Effector CD8-positive, alpha-beta T cell (primary cell): ENCODE measurements around the gene TMCO4.
A peak's percentile ranks its signal among the peaks of the same experiment; 100 is the strongest.
"Not testable (repeated sequence)": the region's sequence is repeated elsewhere in the genome, so short reads cannot be mapped to it uniquely, and the experiment has no call there.

Experiments
- DNase-seq: peaks from one replicate; lab custom pipeline; 2025; lab: John Stamatoyannopoulos, UW

Gene TMCO4

GRCh38 chr1:19813643-19813960, 13.9 kb upstream of the TMCO4 start:
- DNase-seq, result no peak

- no peak for DNase-seq
Observed at GRCh38 chr1:19812875-19813642, 13.3 kb upstream of the TMCO4 start.

GRCh38 chr1:19811206-19811851, 11.6 kb upstream of the TMCO4 start:
- no peak for DNase-seq

GRCh38 chr1:19809044-19809750, 9.5 kb upstream of the TMCO4 start:
- DNase-seq, result no peak

GRCh38 chr1:19808351-19808750, 8.6 kb upstream of the TMCO4 start:
- DNase-seq, result no peak

GRCh38 chr1:19804831-19805251, 5.1 kb upstream of the TMCO4 start:
- no peak for DNase-seq

- no peak for DNase-seq
Observed at GRCh38 chr1:19802269-19802668, 2.6 kb upstream of the TMCO4 start.

- peak; percentile 10 for DNase-seq
Observed at GRCh38 chr1:19800076-19800804, 524 bp upstream of the TMCO4 start.

GRCh38 chr1:19798486-19799229, 1.1 kb downstream of the TMCO4 start:
- no peak for DNase-seq

GRCh38 chr1:19797827-19798226, 1.9 kb downstream of the TMCO4 start:
- DNase-seq, result no peak

- no peak for DNase-seq
Observed at GRCh38 chr1:19794583-19794982, 5.1 kb downstream of the TMCO4 start.

- DNase-seq, result no peak
Observed at GRCh38 chr1:19793360-19794046, 6.2 kb downstream of the TMCO4 start.

- no peak for DNase-seq
Observed at GRCh38 chr1:19792237-19793002, 7.3 kb downstream of the TMCO4 start.

- DNase-seq, result not testable (repeated sequence)
Observed at GRCh38 chr1:19790061-19790975, 9.4 kb downstream of the TMCO4 start.

GRCh38 chr1:19786988-19787423, 12.7 kb downstream of the TMCO4 start:
- DNase-seq, result no peak

GRCh38 chr1:19785660-19786059, 14.1 kb downstream of the TMCO4 start:
- no peak for DNase-seq

GRCh38 chr1:19780267-19780877, 19.3 kb downstream of the TMCO4 start:
- DNase-seq, result no peak

GRCh38 chr1:19776933-19777332, 22.8 kb downstream of the TMCO4 start:
- DNase-seq, result no peak

- no peak for DNase-seq
Observed at GRCh38 chr1:19776287-19776686, 23.4 kb downstream of the TMCO4 start.
